CD14-positive monocyte (primary cell): ENCODE data around the gene EML4. TPM values are rescaled to one million over a fixed set of nuclear protein-coding genes. Genes with fewer than 3 reads are reported as not detected.

ENCODE experiments used
- DNase-seq, 3 donors: peaks; one replicate each; pipeline ENCODE4 v3.0.0-alpha.2; 2011 to 2022
- H2AFZ ChIP-seq: 2 replicates; pipeline ENCODE4 v1.6.0; 2012; ENCODE audit warnings: mild to moderate bottlenecking, low read depth, low read length, inconsistent platforms; ENCODE audit not compliant: insufficient read depth, poor library complexity, severe bottlenecking
- H3K27ac ChIP-seq, 2 donors: 1 replicate in 1 of 2; 2 replicates in 1 of 2; pipeline ENCODE4 v1.5.1; 2012 to 2013; ENCODE audit warnings: low read length in 2 of 2, control low read depth in 1 of 2, inconsistent platforms in 1 of 2, low read depth in 1 of 2, mild to moderate bottlenecking in 1 of 2
- H3K27me3 ChIP-seq, 2 donors: one replicate each; pipeline versions ENCODE4 v1.6.0 to v1.6.1; 2011 to 2013; ENCODE audit warnings: low read length in 2 of 2; ENCODE audit not compliant: control insufficient read depth in 2 of 2, insufficient read depth in 2 of 2
- H3K36me3 ChIP-seq, 2 donors: replicated peaks in 1 of 2; 1 replicate in 1 of 2; 2 replicates in 1 of 2; pipeline versions ENCODE4 v1.5.1 to v1.6.1; 2012 to 2013; ENCODE audit warnings: low read length in 2 of 2, control low read depth in 1 of 2, inconsistent platforms in 1 of 2, mild to moderate bottlenecking in 1 of 2; ENCODE audit not compliant: insufficient read depth in 2 of 2, control insufficient read depth in 1 of 2
- H3K4me1 ChIP-seq, 2 donors: 1 replicate in 1 of 2; 2 replicates in 1 of 2; pipeline versions ENCODE4 v1.5.1 to v1.6.1; 2012 to 2013; ENCODE audit warnings: low read length in 2 of 2, control low read depth in 1 of 2, inconsistent platforms in 1 of 2, mild to moderate bottlenecking in 1 of 2, moderate library complexity in 1 of 2; ENCODE audit not compliant: insufficient read depth in 2 of 2, control insufficient read depth in 1 of 2
- H3K4me2 ChIP-seq: replicated peaks from 2 replicates; pipeline ENCODE3; 2012; ENCODE audit warnings: low read length, moderate library complexity, mild to moderate bottlenecking; ENCODE audit not compliant: poor library complexity, severe bottlenecking; ENCODE audit errors: extremely low read depth
- H3K4me3 ChIP-seq, 3 experiments: fragments of 200-600 bp in 1 of 3; sonication (generic) in 1 of 3; replicated peaks in 1 of 3; 1 replicate in 2 of 3; 2 replicates in 1 of 3; pipeline ENCODE4 v1.5.1; 2011 to 2013; ENCODE audit warnings: low read length in 3 of 3, mild to moderate bottlenecking in 3 of 3, control low read depth in 2 of 3, low read depth in 2 of 3, inconsistent platforms in 1 of 3, moderate library complexity in 1 of 3
- H3K79me2 ChIP-seq: 2 replicates; pipeline ENCODE4 v1.6.0; 2012; ENCODE audit warnings: mild to moderate bottlenecking, control low read depth, inconsistent platforms, low read length, moderate library complexity; ENCODE audit not compliant: insufficient read depth
- H3K9ac ChIP-seq: 2 replicates; pipeline ENCODE4 v1.6.0; 2017; ENCODE audit warnings: low read length, mild to moderate bottlenecking; ENCODE audit not compliant: insufficient read depth, poor library complexity, severe bottlenecking
- H3K9me3 ChIP-seq, 2 donors: replicated peaks in 1 of 2; 1 replicate in 1 of 2; 2 replicates in 1 of 2; pipeline versions ENCODE4 v1.5.1 to v1.6.1; 2012 to 2013; ENCODE audit warnings: low read length in 2 of 2, control low read depth in 1 of 2; ENCODE audit not compliant: control insufficient read depth in 1 of 2, insufficient read depth in 1 of 2
- H4K20me1 ChIP-seq: 2 replicates; pipeline ENCODE4 v1.6.0; 2012; ENCODE audit warnings: mild to moderate bottlenecking, low read length, control low read depth, moderate library complexity; ENCODE audit not compliant: insufficient read depth
- H3K27ac Mint-ChIP-seq, 7 donors: one replicate each; pipeline ENCODE4 v1.8.0; 2020; ENCODE audit warnings: mild to moderate bottlenecking in 7 of 7, mixed read lengths in 7 of 7, moderate library complexity in 6 of 7, inconsistent platforms in 2 of 7
- H3K27me3 Mint-ChIP-seq, 3 donors: one replicate each; pipeline ENCODE4 v1.8.0; 2021 to 2022; ENCODE audit warnings: low read depth in 3 of 3, mild to moderate bottlenecking in 3 of 3, mixed read lengths in 3 of 3, moderate library complexity in 3 of 3, inconsistent platforms in 1 of 3
- H3K36me3 Mint-ChIP-seq, 2 donors: one replicate each; pipeline ENCODE4 v1.8.0; 2020; ENCODE audit warnings: mixed read lengths in 2 of 2, inconsistent platforms in 1 of 2, mild to moderate bottlenecking in 1 of 2
- H3K4me1 Mint-ChIP-seq: one replicate; pipeline ENCODE4 v1.8.0; 2020; ENCODE audit warnings: mild to moderate bottlenecking, mixed read lengths
- H3K4me3 Mint-ChIP-seq, 2 donors: one replicate each; pipeline ENCODE4 v1.8.0; 2020; ENCODE audit warnings: mild to moderate bottlenecking in 2 of 2, mixed read lengths in 2 of 2, moderate library complexity in 1 of 2
- H3K9me3 Mint-ChIP-seq, 7 donors: one replicate each; pipeline ENCODE4 v1.8.0; 2020 to 2022; ENCODE audit warnings: mixed read lengths in 7 of 7, mild to moderate bottlenecking in 6 of 7, moderate library complexity in 6 of 7, inconsistent platforms in 2 of 7
- whole genome bisulfite sequencing: methylation state at CpG from one replicate; pipeline ENCODE4 v1.1.5; 2013; ENCODE audit warnings: missing lambda C conversion rate; ENCODE audit not compliant: insufficient coverage; 5-methylcytosine and 5-hydroxymethylcytosine counted together
- intact Hi-C, 2 donors: fragments of 100-400 bp; cut with micrococcal nuclease; formaldehyde crosslinking; loops; one replicate each; pipeline versions ENCODE4 v1.15.0 to v1.15.1; 2023
- polyA plus RNA-seq, 3 donors: library from polyadenylated mRNA; depleted of rRNA in 1 of 3; unstranded in 2 of 3; stranded (reverse) in 1 of 3; fragments of 300-500 nt in 2 of 3; fragments of >200 nt in 1 of 3; fragmentation: Illumina TruSeq in 2 of 3; gene quantifications; 1 replicate in 2 of 3; 2 replicates in 1 of 3; pipeline ENCODE4 v1.2.3, GENCODE V29; 2012 to 2021
- TF ChIP-seq, protein P1 (sequence below): fragments of 200-600 bp; IDR thresholded peaks from one replicate; pipeline ENCODE4 v1.8.0; 2022; ENCODE audit warnings: antibody characterized with exemption, mild to moderate bottlenecking

EML4 gene
- polyA plus RNA-seq, 3 donors = 11.5 to 24.3 (median 15.0) TPM

- H3K9me3 Mint-ChIP-seq = peaks cover 7 to 11% (median 8%) of the 10 kb centered on the region in 7 donors
- 100% methylated on average over 2 of the region's 4 CpGs for WGBS
- H4K20me1 ChIP-seq = no peaks in the 10 kb centered on the region
- peaks cover 6% of the 10 kb centered on the region in 2 donors for H3K9me3 ChIP-seq
- H3K4me3 ChIP-seq = no peak overlapping the region
- no peaks in the 10 kb centered on the region for H3K36me3 ChIP-seq
- no peaks in the 10 kb centered on the region for H3K36me3 Mint-ChIP-seq
- DNase-seq = no peak
- no peak overlapping the region for H3K4me3 Mint-ChIP-seq
- no peak overlapping the region for H3K27ac ChIP-seq
- no peaks in the 10 kb centered on the region for H3K4me1 ChIP-seq
- peaks cover 2% of the 10 kb centered on the region for H3K4me1 Mint-ChIP-seq
- H3K27ac Mint-ChIP-seq = no peak overlapping the region
- peaks cover 2 to 11% (median 8%) of the 10 kb centered on the region in 3 donors for H3K27me3 Mint-ChIP-seq
- no peaks in the 10 kb centered on the region for H3K27me3 ChIP-seq
- no peak overlapping the region for H3K9ac ChIP-seq
- no peak overlapping the region for H3K4me2 ChIP-seq
- no peak overlapping the region for H2AFZ ChIP-seq
- no peaks in the 10 kb centered on the region for H3K79me2 ChIP-seq
- TF ChIP-seq, protein P1, sequence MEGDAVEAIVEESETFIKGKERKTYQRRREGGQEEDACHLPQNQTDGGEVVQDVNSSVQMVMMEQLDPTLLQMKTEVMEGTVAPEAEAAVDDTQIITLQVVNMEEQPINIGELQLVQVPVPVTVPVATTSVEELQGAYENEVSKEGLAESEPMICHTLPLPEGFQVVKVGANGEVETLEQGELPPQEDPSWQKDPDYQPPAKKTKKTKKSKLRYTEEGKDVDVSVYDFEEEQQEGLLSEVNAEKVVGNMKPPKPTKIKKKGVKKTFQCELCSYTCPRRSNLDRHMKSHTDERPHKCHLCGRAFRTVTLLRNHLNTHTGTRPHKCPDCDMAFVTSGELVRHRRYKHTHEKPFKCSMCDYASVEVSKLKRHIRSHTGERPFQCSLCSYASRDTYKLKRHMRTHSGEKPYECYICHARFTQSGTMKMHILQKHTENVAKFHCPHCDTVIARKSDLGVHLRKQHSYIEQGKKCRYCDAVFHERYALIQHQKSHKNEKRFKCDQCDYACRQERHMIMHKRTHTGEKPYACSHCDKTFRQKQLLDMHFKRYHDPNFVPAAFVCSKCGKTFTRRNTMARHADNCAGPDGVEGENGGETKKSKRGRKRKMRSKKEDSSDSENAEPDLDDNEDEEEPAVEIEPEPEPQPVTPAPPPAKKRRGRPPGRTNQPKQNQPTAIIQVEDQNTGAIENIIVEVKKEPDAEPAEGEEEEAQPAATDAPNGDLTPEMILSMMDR = no peak
- intact Hi-C loops = no loop called here
Observed at GRCh38 chr2:42153944-42154581, 15.1 kb upstream of the EML4 start.

DNA sequence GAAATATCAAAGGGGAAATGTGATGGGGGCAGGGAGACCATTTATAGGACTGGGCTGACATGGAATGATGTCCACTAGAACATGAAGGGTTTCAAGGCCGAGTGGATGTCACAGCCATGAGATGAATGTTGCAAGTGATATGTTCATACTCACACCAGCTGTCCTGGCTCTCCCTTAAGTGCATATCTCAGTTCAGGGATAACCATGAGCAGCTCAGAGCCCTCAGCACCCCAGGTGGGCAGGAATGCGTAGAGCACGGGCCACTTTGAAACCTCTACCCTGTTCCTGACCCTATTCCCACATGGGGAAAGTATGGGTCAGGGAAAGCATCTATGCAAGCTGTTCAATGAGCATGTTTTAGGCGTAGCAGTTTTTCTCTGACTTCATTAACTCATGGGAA lies 12.4 kb upstream of the EML4 start:
- Mint-ChIP-seq H3K4me3 (no peak overlapping the region), H3K27me3 (peaks cover 11 to 12% (median 11%) of the 10 kb centered on the region in 3 donors), H3K9me3 (peaks cover 5 to 9% (median 7%) of the 10 kb centered on the region in 7 donors), H3K4me1 (no peaks in the 10 kb centered on the region), H3K36me3 (no peaks in the 10 kb centered on the region), H3K27ac (no peak overlapping the region)
- no peaks in the 10 kb centered on the region for H3K36me3 ChIP-seq
- TF ChIP-seq, protein P1 = no peak
- peaks cover 6% of the 10 kb centered on the region in 2 donors for H3K9me3 ChIP-seq
- intact Hi-C loops = no loop called here
- no peak overlapping the region for H3K27ac ChIP-seq
- H3K9ac ChIP-seq = no peak overlapping the region
- DNase-seq = no peak
- no peaks in the 10 kb centered on the region for H3K79me2 ChIP-seq
- H3K4me2 ChIP-seq = no peak overlapping the region
- no peaks in the 10 kb centered on the region for H3K4me1 ChIP-seq
- no peaks in the 10 kb centered on the region for H4K20me1 ChIP-seq
- H3K4me3 ChIP-seq = no peak overlapping the region
- WGBS = no CpG with 5 or more reads among the region's 4 CpGs
- no peaks in the 10 kb centered on the region for H3K27me3 ChIP-seq
- H2AFZ ChIP-seq = no peak overlapping the region
